Stimulated activated naive CD8-positive, alpha-beta T cell treated with anti-CD3 and anti-CD28 coated beads, Interleukin-15, Interleukin-2, amounts not matched to agents 100 ng/mL and 50 ng/mL, for 24 hours (primary cell): ENCODE results near the gene EML1.

Experiments used
- H3K27ac Mint-ChIP-seq: one replicate; pipeline ENCODE4 v1.8.0; 2021; ENCODE audit warnings: mild to moderate bottlenecking, mixed read lengths
- H3K27me3 Mint-ChIP-seq: one replicate; pipeline ENCODE4 v1.8.0; 2021; ENCODE audit warnings: mixed read lengths
- H3K36me3 Mint-ChIP-seq: one replicate; pipeline ENCODE4 v1.8.0; 2021; ENCODE audit warnings: low read depth, mixed read lengths
- H3K4me1 Mint-ChIP-seq: one replicate; pipeline ENCODE4 v1.8.0; 2021; ENCODE audit warnings: low read depth, mixed read lengths
- H3K4me3 Mint-ChIP-seq: one replicate; pipeline ENCODE4 v1.8.0; 2021; ENCODE audit warnings: mild to moderate bottlenecking, mixed read lengths
- H3K9me3 Mint-ChIP-seq: one replicate; pipeline ENCODE4 v1.8.0; 2021; ENCODE audit warnings: mixed read lengths

Gene EML1

DNA sequence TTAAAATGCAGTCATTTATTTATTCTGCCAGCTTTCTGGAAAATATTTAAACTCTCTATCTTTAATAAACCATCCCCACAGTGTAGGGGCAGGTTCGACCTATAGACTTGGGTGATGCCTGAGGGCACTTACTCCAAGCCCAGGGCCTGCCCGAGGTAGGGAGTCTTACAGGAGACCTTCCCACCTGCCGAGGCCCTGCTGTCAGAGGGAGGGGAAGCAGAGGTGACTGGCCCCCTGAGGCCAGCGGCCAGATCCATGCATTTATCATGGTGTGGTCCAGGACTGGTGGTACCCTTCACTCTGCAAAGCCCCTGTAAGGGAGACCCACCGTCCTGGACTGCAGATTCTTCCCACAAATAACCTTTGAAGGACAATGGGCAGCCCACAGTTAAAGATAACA is 7.6 kb downstream of the EML1 start:
- no peak overlapping the region for H3K4me3 Mint-ChIP-seq
- H3K27me3 Mint-ChIP-seq = peaks cover 58% of the 10 kb centered on the region
- H3K36me3 Mint-ChIP-seq = no peaks in the 10 kb centered on the region
- no peak overlapping the region for H3K27ac Mint-ChIP-seq
- H3K4me1 Mint-ChIP-seq = no peaks in the 10 kb centered on the region
- no peaks in the 10 kb centered on the region for H3K9me3 Mint-ChIP-seq

DNA sequence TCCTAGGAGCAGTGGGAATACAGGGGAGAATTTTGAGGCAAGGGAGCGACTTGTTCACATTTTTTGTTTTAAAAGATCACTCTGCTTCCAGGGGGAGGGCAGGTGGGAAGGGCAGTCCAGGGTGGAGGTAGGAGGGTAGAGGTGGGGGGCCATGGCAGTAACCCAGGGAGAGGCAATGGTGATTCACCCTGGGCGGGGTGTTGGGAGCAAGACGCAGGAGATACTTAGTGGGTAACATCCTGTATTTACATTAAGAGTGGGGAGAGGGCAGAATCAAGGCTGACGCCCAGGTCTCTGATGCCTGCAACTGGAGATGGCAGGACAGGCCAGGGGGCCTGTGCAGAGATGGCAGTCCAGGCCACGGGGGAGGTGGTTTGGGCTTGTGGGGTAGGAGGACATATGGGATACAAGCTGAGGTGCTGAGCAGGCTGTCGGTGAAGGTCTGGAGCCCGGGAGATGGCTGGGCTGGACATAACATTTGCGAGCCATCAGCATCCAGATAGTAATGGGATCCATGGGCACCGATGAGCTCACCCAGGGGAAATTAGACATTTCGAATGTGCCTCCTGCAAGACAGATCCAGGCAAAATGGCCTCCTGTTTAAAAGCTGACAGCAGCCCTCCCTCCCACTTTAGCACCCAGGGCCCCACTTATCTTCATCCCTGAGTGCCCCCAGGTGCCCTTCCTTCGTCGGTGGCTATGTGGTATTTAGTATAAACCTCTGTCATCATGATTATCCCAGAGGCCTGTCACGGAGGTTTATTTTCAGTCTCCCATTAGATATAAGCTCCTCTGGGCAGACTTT is 9.3 kb downstream of the EML1 start:
- no peak overlapping the region for H3K27ac Mint-ChIP-seq
- peaks cover 44% of the 10 kb centered on the region for H3K27me3 Mint-ChIP-seq
- H3K9me3 Mint-ChIP-seq = no peaks in the 10 kb centered on the region
- no peaks in the 10 kb centered on the region for H3K4me1 Mint-ChIP-seq
- H3K36me3 Mint-ChIP-seq = no peaks in the 10 kb centered on the region
- no peak overlapping the region for H3K4me3 Mint-ChIP-seq

DNA sequence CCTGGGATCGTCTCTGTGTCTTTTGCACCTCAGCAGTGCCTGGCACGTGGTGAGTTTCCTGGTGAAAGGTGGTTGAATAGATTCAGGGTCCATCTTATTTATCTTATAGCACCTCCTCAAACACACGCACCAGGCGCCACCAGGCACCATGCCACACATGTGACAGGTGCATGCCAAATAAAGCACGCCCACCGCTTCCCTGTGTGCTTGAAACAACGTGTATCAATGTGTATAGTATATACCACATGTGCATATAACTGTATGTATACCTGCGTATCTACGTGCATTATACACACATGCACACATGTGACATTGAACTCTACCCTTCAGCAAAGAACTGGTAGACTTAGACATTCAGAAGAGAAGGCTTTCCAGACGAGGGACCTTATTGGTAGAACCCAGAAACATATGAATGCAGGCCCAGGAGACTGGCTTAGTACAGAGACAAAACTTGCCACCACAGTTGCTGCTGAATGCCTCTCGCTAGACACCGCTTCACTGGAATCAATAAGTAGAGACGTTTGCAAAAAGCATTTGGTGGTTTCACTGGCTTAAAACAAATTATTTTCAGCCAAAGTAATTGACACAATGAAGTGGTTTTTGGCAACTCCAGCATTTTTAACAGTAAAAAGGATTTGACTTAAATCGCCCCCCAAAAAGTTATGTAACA is 10.0 kb downstream of the EML1 start:
- Mint-ChIP-seq H3K4me3 (no peak overlapping the region), H3K27me3 (peaks cover 41% of the 10 kb centered on the region), H3K36me3 (no peaks in the 10 kb centered on the region), H3K27ac (no peak overlapping the region), H3K4me1 (no peaks in the 10 kb centered on the region), H3K9me3 (no peaks in the 10 kb centered on the region)

DNA sequence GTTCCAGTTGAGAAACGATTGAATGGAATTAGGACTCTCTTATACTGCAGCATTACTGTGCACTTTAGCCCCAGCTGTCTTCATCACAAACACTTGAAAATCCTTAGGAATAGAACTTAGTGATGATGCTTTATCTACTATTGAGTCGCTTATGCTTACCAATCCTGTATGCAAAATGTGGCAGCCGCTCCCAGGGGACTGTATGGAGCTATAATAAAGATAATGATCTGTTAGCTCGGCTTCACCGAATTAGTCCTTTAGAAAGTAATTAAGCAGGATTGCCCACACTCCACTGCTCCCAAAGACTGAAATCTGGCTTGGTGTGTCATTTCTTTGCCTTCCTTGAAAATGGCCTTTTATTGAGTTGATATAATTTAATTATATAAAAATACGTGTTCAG is 10.6 kb downstream of the EML1 start:
- Mint-ChIP-seq H3K36me3 (no peaks in the 10 kb centered on the region), H3K4me3 (no peak overlapping the region), H3K27me3 (peaks cover 39% of the 10 kb centered on the region), H3K4me1 (no peaks in the 10 kb centered on the region), H3K27ac (no peak overlapping the region), H3K9me3 (no peaks in the 10 kb centered on the region)

DNA sequence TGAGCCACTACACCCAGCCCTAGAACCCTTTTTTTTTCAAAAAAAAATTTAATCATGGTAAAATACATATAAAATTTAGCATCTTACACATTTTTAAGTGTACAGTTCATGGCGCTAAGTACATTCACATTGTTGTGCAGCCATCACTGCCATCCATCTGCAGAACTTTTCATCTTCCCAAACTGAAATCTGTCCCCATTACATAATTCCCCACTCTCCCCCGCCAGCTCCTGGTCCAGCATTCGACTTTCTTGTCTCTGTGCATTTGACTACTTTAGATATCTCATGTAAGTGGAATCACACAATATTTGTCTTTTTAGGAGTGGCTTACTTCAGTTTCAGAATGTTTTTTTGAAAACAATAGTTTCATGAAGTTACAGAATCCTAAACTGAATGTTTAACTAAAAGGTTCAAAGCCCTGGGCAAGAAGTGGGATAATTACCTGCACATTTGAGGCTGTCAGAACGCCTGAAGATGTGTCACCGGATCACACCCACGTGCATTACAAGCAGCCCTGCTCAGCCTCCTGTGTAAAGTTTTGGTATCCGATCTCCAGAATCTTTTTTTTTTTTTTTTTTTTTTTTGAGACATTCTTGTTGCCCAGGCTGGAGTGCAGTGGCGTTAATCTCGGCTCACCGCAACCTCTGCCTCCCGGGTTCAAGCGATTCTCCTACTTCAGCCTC is 12.7 kb downstream of the EML1 start:
- Mint-ChIP-seq H3K36me3 (no peaks in the 10 kb centered on the region), H3K27me3 (peaks cover 27% of the 10 kb centered on the region), H3K4me3 (no peak overlapping the region), H3K4me1 (no peaks in the 10 kb centered on the region), H3K27ac (no peak overlapping the region), H3K9me3 (no peaks in the 10 kb centered on the region)

DNA sequence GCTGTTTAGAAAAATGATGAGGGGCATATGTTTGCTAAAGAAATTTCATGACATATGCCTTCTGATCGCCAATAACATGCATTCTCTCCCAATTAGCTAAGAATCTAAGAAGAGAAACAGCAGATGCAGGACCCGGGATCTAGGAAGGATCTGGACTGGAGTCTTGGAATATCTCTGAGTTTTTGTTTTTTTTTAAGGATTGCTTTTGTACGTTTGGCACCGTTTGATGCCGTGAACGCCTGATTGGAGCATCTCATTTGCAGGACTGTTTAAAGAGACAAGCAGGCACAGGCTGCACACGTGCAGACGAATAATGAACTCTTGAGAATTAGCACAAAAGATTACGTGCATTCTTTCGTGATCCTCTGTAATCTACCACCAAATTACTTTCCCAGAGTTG is 13.6 kb downstream of the EML1 start:
- H3K27me3 Mint-ChIP-seq = peaks cover 21% of the 10 kb centered on the region
- no peak overlapping the region for H3K27ac Mint-ChIP-seq

DNA sequence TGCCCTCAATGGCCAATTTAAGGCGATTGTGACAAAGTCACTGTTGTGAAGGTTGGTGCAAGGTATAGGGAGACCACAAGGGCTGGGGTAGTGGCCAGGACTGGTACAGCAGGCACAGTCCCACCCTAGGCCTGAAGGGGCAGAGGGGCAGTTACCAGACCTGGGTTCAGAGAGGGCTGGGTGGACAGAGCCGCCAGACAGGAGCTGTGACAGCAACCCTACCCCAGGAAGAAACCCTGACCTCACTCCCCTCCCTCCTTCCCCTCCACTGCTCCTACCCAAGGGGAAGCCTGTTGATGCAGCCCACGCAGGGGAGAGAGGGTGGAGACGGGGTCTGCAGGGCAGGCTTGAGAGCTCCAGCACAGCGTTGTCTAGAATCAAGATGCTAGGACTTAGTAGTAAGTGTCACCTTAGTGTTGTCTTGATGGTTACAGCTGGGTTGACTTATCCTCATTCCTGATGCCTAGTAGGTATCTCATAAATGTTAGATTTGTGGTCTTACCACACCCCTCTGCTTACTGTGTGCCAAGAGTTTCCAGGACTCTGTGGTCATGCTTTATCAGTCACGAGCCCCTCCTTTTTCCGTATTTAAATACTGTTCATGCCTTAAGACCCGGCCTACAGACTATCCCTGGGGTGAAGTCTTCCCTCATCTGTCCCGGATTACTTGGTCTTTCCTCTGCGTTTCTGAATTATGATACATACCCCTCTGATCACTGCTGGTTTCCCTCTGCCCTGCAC is 14.4 kb downstream of the EML1 start:
- Mint-ChIP-seq H3K27ac (no peak overlapping the region), H3K27me3 (peaks cover 19% of the 10 kb centered on the region), H3K4me1 (no peaks in the 10 kb centered on the region)

More for the DNA sequence above, 13.6 kb downstream of the EML1 start:
- Mint-ChIP-seq H3K36me3 (no peaks in the 10 kb centered on the region), H3K9me3 (no peaks in the 10 kb centered on the region), H3K4me3 (no peak overlapping the region), H3K4me1 (no peaks in the 10 kb centered on the region)

DNA sequence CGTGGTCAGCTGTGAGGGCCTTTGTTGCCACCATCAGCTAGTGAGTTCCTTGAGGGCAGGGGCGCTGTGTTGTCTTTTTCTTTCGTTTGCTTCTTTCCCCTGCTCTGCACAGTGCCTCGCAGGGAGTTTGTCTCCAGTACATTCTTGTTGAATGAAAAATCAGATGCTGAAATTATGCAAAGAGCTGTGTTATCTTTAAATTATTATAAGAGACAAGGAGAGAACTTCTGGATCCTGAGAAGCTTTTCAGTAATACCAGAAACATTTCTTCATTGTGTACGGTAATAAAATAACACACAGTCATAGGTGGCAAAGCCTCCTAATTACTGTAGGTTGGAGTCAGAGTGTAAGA is 14.9 kb downstream of the EML1 start:
- Mint-ChIP-seq H3K27me3 (peaks cover 25% of the 10 kb centered on the region), H3K27ac (no peak overlapping the region), H3K36me3 (no peaks in the 10 kb centered on the region), H3K9me3 (no peaks in the 10 kb centered on the region), H3K4me1 (no peaks in the 10 kb centered on the region), H3K4me3 (no peak overlapping the region)

More for the DNA sequence above, 14.4 kb downstream of the EML1 start:
- Mint-ChIP-seq H3K36me3 (no peaks in the 10 kb centered on the region), H3K4me3 (no peak overlapping the region), H3K9me3 (no peaks in the 10 kb centered on the region)

DNA sequence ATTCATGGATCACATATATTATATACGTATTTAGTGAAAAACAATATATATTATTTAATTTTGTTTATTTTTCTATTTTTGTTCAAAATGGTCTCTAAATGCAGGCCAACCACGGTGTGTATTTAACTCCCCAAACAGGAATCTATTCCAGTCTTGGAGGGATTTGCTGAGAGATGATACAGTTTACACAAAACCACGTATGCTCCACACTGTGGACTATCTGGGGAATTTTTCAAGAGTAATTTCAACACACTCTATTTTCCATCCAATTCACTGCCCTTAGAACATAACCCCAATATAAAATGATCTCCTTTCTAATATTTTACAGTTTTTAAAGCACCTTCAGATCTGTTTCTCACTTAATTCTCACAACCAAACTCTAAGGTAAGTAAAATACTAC is 15.3 kb downstream of the EML1 start:
- H3K27ac Mint-ChIP-seq = no peak overlapping the region
- H3K36me3 Mint-ChIP-seq = no peaks in the 10 kb centered on the region
- no peaks in the 10 kb centered on the region for H3K9me3 Mint-ChIP-seq
- H3K4me3 Mint-ChIP-seq = no peak overlapping the region
- peaks cover 24% of the 10 kb centered on the region for H3K27me3 Mint-ChIP-seq
- H3K4me1 Mint-ChIP-seq = no peaks in the 10 kb centered on the region

DNA sequence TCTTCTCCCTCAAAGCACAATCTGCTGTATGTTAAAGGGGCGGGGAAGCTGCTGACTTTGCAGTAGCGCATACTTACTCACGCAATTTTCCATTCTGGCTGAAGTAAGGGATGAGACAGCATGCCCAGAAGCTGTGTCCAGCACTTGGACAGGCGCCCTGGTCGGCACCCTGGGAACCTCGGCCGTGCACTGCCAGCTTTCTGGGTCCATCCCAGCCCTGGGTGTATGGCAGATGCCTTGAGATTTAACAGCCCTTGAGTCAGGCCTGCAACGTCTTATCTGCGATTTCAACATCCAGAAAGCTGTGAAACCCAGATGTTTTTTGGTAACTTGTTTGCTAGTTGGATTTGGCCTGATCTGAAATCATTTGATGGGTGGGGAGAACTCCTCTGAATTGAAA is 16.1 kb downstream of the EML1 start:
- Mint-ChIP-seq H3K4me3 (no peak overlapping the region), H3K27ac (no peak overlapping the region), H3K4me1 (no peaks in the 10 kb centered on the region), H3K27me3 (peaks cover 22% of the 10 kb centered on the region), H3K9me3 (no peaks in the 10 kb centered on the region), H3K36me3 (no peaks in the 10 kb centered on the region)

DNA sequence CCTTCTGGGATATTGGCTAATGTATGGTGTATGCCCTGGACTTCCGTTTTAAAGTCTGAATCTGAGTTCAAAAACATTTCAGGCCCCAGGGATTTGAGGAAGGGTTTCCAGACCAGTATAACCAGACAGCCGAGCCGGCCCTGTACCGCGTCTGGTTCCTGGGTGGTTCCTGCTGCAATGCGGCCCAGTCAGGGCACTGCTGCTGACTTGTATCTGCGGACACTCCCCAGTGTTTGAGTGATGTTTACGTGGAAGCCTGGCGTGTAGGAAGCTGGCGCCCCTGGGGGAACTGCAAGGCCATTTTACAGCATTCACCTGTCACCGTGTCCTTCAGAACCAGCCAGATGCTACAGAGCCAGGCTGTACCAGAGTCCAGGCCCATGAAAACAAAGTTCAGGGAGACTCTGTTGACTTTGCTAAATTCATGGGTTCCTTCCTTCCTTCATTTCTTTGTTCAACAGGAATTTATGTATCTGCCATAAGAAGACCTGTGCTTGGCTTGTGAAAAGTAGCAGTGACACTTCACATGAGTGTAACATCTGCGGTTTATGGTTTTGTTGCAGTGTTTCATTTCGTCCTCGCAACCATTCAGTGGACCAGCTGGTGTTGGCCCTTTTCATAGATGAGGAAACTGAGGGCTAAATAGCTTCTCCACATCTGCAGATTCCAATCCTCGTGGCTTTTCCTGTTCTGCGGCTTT is 16.8 kb downstream of the EML1 start:
- Mint-ChIP-seq H3K36me3 (no peaks in the 10 kb centered on the region), H3K4me1 (no peaks in the 10 kb centered on the region), H3K27me3 (peaks cover 24% of the 10 kb centered on the region), H3K27ac (no peak overlapping the region), H3K9me3 (no peaks in the 10 kb centered on the region), H3K4me3 (no peak overlapping the region)

DNA sequence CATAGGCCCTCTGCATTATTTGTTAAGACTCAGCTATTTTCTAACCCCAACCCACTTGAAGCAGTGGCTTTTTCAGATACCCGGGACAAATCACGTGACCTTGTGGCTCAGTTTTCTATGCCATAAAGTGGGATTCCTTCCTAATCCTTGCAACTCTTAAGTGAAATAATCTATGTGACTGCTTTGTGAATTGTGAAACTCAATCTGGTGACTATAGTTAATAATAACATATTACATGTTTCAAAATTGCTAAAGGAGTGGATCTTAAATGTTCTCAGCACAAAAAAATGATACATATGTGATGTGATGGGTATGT is 17.3 kb downstream of the EML1 start:
- H3K4me1 Mint-ChIP-seq = no peaks in the 10 kb centered on the region

DNA sequence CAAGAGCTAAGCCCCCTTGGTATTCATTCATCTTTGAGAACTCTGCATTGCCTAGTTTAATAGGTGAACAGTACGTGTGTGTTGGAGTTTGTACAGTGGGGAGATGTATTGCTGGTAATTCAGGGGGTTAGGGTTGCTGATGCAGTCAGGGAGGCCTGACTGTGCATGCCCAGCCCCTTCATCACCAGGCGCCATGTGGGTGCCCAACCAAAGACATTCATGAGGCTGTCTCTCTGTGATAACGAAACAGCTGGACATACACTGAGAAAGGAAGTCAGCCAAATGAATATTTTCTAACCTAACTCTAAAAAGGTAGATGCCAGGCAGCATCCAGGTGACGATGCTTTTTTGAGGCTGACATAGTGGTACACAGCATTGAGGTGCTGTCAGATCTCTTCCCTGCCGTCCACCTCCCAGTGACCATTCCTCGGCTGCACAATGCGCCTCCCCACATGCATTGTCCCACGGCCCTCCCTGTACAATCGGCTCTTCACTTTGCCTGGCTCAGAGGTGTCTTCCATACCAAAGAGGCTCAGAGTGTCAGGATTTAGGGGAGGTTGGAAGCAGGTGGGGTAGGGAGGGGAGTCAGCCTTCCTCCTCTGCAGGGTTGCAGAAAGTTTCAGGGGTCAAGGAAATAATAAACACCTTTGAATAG is 19.0 kb downstream of the EML1 start:
- H3K27ac Mint-ChIP-seq = no peak overlapping the region
- no peak overlapping the region for H3K4me3 Mint-ChIP-seq
- no peaks in the 10 kb centered on the region for H3K36me3 Mint-ChIP-seq
- no peaks in the 10 kb centered on the region for H3K4me1 Mint-ChIP-seq
- no peaks in the 10 kb centered on the region for H3K9me3 Mint-ChIP-seq
- H3K27me3 Mint-ChIP-seq = peaks cover 29% of the 10 kb centered on the region

More for the DNA sequence above, 17.3 kb downstream of the EML1 start:
- H3K27me3 Mint-ChIP-seq = peaks cover 24% of the 10 kb centered on the region
- no peaks in the 10 kb centered on the region for H3K9me3 Mint-ChIP-seq
- no peaks in the 10 kb centered on the region for H3K36me3 Mint-ChIP-seq
- H3K27ac Mint-ChIP-seq = no peak overlapping the region
- no peak overlapping the region for H3K4me3 Mint-ChIP-seq

DNA sequence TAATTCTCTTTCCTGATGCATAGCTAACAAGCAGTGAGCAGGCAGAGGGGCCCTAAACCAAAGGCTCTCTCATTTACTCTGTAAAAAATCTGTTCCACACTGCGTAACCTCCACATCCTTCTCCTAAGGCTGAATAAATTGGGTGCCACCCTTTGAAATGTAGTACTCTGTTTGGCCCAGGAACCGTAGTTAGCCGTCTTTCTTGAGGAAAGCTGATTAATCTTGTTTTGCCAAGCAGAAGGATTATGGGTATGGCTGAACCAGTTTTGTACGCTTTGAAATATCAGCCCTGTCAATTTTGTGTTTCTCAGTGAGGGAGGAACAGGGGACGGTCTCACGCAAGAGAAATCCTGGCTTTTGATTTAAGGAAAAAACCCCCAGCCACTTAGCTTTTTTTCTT is 19.7 kb downstream of the EML1 start:
- Mint-ChIP-seq H3K36me3 (no peaks in the 10 kb centered on the region), H3K9me3 (no peaks in the 10 kb centered on the region), H3K27ac (no peak overlapping the region), H3K27me3 (peaks cover 34% of the 10 kb centered on the region), H3K4me1 (no peaks in the 10 kb centered on the region), H3K4me3 (no peak overlapping the region)
